Thyroid gland (tissue), 4 donors: ENCODE measurements around the gene ZNF416. TPM values are rescaled to one million over a fixed set of nuclear protein-coding genes. Genes with fewer than 3 reads are reported as not detected.

Experiments
- DNase-seq, 2 donors: peaks; one replicate each; pipeline ENCODE4 v3.0.0-alpha.2; 2019
- H3K27ac ChIP-seq, 3 donors: fragments of 200-600 bp; sonication (generic); 1 replicate in 2 of 3; 2 replicates in 1 of 3; pipeline ENCODE4 v1.5.1; 2016 to 2019; ENCODE audit warnings: mild to moderate bottlenecking in 1 of 3, moderate library complexity in 1 of 3
- H3K27me3 ChIP-seq: fragments of 200-600 bp; sonication (generic); one replicate; pipeline ENCODE4 v1.5.1; 2019
- H3K36me3 ChIP-seq, 2 donors: fragments of 200-600 bp; sonication (generic); one replicate each; pipeline ENCODE4 v1.5.1; 2016 to 2019
- H3K4me1 ChIP-seq, 2 donors: fragments of 200-600 bp; sonication (generic); one replicate each; pipeline ENCODE4 v1.5.1; 2017 to 2019
- H3K4me3 ChIP-seq, 3 donors: fragments of 200-600 bp; sonication (generic); replicated peaks in 1 of 3; 1 replicate in 2 of 3; 2 replicates in 1 of 3; pipeline ENCODE4 v1.5.1; 2016; ENCODE audit warnings: mild to moderate bottlenecking in 1 of 3
- H3K9me3 ChIP-seq: fragments of 200-600 bp; sonication (generic); one replicate; pipeline ENCODE4 v1.5.1; 2017
- POLR2A ChIP-seq, 2 donors: fragments of 450-650 bp; IDR thresholded peaks; one replicate each; pipeline ENCODE4 v1.6.1; 2017; ENCODE audit warnings: antibody characterized with exemption in 2 of 2, mild to moderate bottlenecking in 2 of 2, moderate library complexity in 1 of 2
- WGBS, 2 donors: methylation state at CpG; one replicate each; pipeline ENCODE4 v1.1.5; 2017; 5-methylcytosine and 5-hydroxymethylcytosine counted together
- intact Hi-C: fragments of 100-400 bp; cut with DNase I; formaldehyde crosslinking; loops from one replicate; pipeline ENCODE4 v1.15.1; 2023
- total RNA-seq, 4 donors: library from RNA; depleted of rRNA; stranded (reverse); fragments of >200 nt; gene quantifications; one replicate each; pipeline ENCODE4 v1.2.3, GENCODE V29; 2016
- TF ChIP-seq, protein P1 (sequence below), 6 experiments: fragments of 200-600 bp in 3 of 6; fragments of 450-650 bp in 3 of 6; sonication (generic) in 3 of 6; IDR thresholded peaks; one replicate each; pipeline ENCODE4 v1.5.1; 2016 to 2019; ENCODE audit warnings: antibody characterized with exemption in 6 of 6, mild to moderate bottlenecking in 2 of 6, inconsistent platforms in 1 of 6, moderate library complexity in 1 of 6

The ZNF416 gene
- total RNA-seq, 4 donors from 2014 or later = 5.2 to 10.9 (median 7.2) TPM

DNA sequence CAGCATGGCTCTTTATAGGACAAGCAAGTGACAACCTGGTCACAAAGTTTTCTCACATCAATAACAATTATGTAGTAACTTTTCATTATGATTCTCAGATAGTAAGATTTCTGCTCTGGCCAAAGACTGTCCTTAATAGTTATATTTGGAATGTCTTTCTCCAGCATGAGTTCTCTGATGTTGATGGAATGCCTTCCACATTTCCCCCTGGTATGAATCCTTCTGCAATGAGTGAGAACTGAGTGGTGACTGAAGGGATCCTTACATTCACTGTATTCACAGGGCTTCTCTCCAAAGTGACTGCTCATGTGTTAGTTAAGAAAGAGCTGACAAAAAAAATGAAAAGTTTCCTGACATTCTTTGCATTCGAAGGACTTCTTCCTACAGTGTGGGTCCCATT is 32.2 kb downstream of the ZNF416 start:
- TF ChIP-seq, protein P1, sequence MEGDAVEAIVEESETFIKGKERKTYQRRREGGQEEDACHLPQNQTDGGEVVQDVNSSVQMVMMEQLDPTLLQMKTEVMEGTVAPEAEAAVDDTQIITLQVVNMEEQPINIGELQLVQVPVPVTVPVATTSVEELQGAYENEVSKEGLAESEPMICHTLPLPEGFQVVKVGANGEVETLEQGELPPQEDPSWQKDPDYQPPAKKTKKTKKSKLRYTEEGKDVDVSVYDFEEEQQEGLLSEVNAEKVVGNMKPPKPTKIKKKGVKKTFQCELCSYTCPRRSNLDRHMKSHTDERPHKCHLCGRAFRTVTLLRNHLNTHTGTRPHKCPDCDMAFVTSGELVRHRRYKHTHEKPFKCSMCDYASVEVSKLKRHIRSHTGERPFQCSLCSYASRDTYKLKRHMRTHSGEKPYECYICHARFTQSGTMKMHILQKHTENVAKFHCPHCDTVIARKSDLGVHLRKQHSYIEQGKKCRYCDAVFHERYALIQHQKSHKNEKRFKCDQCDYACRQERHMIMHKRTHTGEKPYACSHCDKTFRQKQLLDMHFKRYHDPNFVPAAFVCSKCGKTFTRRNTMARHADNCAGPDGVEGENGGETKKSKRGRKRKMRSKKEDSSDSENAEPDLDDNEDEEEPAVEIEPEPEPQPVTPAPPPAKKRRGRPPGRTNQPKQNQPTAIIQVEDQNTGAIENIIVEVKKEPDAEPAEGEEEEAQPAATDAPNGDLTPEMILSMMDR (IDR thresholded peaks at IDR 0.05) = no peak
- TF ChIP-seq POLR2A (IDR thresholded peaks at IDR 0.05) = no peak
- H3K27ac ChIP-seq = no peak overlapping the region
- no peak overlapping the region for H3K4me3 ChIP-seq
- intact Hi-C loops = no loop called here
- WGBS, 2 donors = 96% methylated on average over 1 of the region's 1 CpG
- no peaks in the 10 kb centered on the region for H3K4me1 ChIP-seq
- DNase-seq = no peak
- H3K9me3 ChIP-seq = no peaks in the 10 kb centered on the region
- H3K27me3 ChIP-seq = no peaks in the 10 kb centered on the region
- peaks cover 73 to 77% of the 10 kb centered on the region in 2 donors for H3K36me3 ChIP-seq

DNA sequence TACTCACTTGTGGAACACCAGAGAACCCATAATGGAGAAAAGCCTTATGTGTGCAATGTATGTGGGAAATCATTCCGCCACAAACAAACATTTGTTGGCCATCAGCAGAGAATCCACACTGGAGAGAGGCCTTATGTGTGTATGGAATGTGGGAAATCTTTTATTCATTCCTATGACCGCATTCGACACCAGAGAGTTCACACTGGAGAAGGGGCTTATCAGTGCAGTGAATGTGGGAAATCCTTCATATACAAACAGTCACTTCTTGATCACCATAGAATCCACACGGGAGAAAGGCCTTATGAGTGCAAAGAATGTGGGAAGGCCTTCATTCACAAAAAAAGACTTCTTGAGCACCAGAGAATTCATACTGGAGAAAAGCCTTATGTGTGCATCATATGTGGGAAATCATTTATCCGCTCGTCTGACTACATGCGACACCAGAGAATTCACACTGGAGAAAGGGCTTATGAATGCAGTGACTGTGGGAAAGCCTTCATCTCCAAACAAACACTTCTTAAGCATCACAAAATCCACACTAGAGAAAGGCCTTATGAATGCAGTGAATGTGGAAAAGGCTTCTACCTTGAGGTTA is 40.7 kb downstream of the ZNF416 start:
- no peaks in the 10 kb centered on the region for H3K27me3 ChIP-seq
- peaks cover 47 to 57% of the 10 kb centered on the region in 2 donors for H3K36me3 ChIP-seq
- 95 to 98% methylated on average over 7 of the region's 7 CpGs for WGBS, 2 donors
- H3K9me3 ChIP-seq = peaks cover 4% of the 10 kb centered on the region
- TF ChIP-seq POLR2A (IDR thresholded peaks at IDR 0.05) = no peak
- TF ChIP-seq, protein P1 (IDR thresholded peaks at IDR 0.05) = no peak
- DNase-seq = no peak
- H3K27ac ChIP-seq = no peak overlapping the region
- no peak overlapping the region for H3K4me3 ChIP-seq
- no peaks in the 10 kb centered on the region for H3K4me1 ChIP-seq
- intact Hi-C loops = no loop called here

DNA sequence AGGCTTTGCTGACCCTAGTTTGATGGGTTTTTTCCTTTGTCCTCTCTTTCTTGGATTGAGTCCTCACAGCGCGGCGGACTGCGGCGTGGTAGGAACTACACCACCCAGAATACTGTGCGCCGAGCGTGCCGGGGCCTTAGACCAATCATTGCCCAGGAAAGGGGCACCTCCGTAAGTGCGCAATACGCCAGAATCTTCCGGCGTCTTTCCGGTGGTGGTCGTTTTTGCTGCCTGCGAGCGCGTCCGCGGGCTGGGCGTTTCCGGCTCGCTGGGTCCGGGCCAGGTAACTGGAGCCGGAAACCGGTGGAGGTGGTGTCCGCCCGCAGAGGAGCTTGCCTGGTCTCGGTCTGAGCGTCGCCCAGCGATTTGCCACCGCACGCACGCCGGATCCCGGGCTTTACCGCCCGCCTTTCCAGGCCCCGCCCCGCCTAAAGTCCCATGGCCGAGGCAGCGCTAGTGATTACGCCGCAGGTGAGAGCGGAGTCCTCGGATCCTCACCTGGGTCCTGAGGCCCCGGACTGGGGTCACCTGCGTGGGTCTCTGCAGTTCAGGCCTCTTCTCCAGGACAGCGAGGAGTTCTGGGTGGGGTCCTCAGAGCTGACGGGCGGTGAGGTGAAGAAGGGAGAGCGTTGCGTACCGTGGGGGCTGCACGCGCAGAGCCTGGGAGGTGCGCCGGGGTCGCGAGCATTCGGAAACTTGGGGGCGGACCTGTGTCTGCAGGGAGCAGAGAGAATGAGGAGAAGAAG is 51.4 kb downstream of the ZNF416 start, which contains the start of gene ZNF549:
Gene ZNF549, plus strand, starts transcription at position 221 of the 746 bp plus-strand sequence. Its CDS starts 218 bp downstream, at position 439.
- WGBS, 2 donors = 2 to 3% methylated on average over 29 to 34 of the region's 64 CpGs
- Histone ChIP-seq H3K36me3 (peaks cover 3 to 12% of the 10 kb centered on the region in 2 donors), H3K9me3 (no peaks in the 10 kb centered on the region), H3K27ac (peak within 1 kb of the TSS; percentile 12 to 79 (median 77)), H3K4me3 (peak within 1 kb of the TSS; percentile 47 to 88 (median 60)), H3K27me3 (no peaks in the 10 kb centered on the region), H3K4me1 (peaks cover 9 to 13% of the 10 kb centered on the region in 2 donors)
- intact Hi-C loops = no loop called here
- DNase-seq = peak; percentile 94 to 95
- TF ChIP-seq, protein P1 (IDR thresholded peaks at IDR 0.05) = peak in 1 of 6 experiments; percentile 17
- TF ChIP-seq POLR2A (IDR thresholded peaks at IDR 0.05) = peak in 1 of 2 donors; percentile 53

Other genes starting within 250 kb of the ZNF416 start
- gene ZNF304, start 227.6 kb downstream of the ZNF416 start, total RNA-seq = 10 to 100 TPM; 10.7 to 14.1 (median 13.9) TPM
- 10 to 100 TPM in 3 of 4 donors, 1 to 10 TPM in 1; 8.7 to 38.3 (median 23.0) TPM for gene TRAPPC2B, start 215.4 kb downstream of the ZNF416 start, total RNA-seq
- gene ZNF547, start 215.4 kb downstream of the ZNF416 start, total RNA-seq = 1 to 10 TPM; 2.5 to 7.0 (median 4.6) TPM
- gene ZNF548, start 189.1 kb downstream of the ZNF416 start, total RNA-seq = 10 to 100 TPM; 22.3 to 31.0 (median 28.1) TPM
- gene ZNF17, start 167.8 kb downstream of the ZNF416 start, total RNA-seq = 10 to 100 TPM; 17.8 to 33.1 (median 20.8) TPM
- gene ZNF749, start 143.6 kb downstream of the ZNF416 start, total RNA-seq = 10 to 100 TPM in 2 of 4 donors, 1 to 10 TPM in 2; 9.9 to 13.7 (median 10.7) TPM
- gene VN1R1, start 121.8 kb downstream of the ZNF416 start, total RNA-seq = 1 to 10 TPM; 1.9 to 5.5 (median 3.0) TPM
- 10 to 100 TPM; 30.9 to 46.2 (median 41.0) TPM for gene ZNF772, start 101.3 kb downstream of the ZNF416 start, total RNA-seq
- gene ZNF419, start 91.2 kb downstream of the ZNF416 start, total RNA-seq = 10 to 100 TPM; 10.5 to 21.3 (median 17.0) TPM
- gene ZNF773, start 79.0 kb downstream of the ZNF416 start, total RNA-seq = 10 to 100 TPM; 16.1 to 23.8 (median 19.6) TPM
- 10 to 100 TPM in 1 of 4 donors, 1 to 10 TPM in 3; 7.7 to 12.7 (median 9.2) TPM for gene ZNF549, start 51.6 kb downstream of the ZNF416 start, total RNA-seq
- gene ZNF550, start 19.0 kb downstream of the ZNF416 start, total RNA-seq = 10 to 100 TPM in 1 of 4 donors, 1 to 10 TPM in 3; 7.1 to 13.5 (median 8.7) TPM
- gene ZIK1, start 5.2 kb upstream of the ZNF416 start, total RNA-seq = 10 to 100 TPM in 3 of 4 donors, 1 to 10 TPM in 1; 8.9 to 19.7 (median 13.7) TPM
- gene ZNF530, start 21.0 kb upstream of the ZNF416 start, total RNA-seq = 1 to 10 TPM; 1.9 to 4.8 (median 2.6) TPM
- 10 to 100 TPM; 32.6 to 45.5 (median 37.3) TPM for gene ZNF134, start 35.3 kb upstream of the ZNF416 start, total RNA-seq
- 10 to 100 TPM; 16.2 to 27.5 (median 21.8) TPM for gene ZNF211, start 54.3 kb upstream of the ZNF416 start, total RNA-seq
- 1 to 10 TPM in 1 of 4 donors, under 1 TPM in 3; 0.22 to 1.1 (median 0.47) TPM for gene ZSCAN4, start 90.0 kb upstream of the ZNF416 start, total RNA-seq
- 10 to 100 TPM; 11.2 to 23.6 (median 17.7) TPM for gene ZNF551, start 103.1 kb upstream of the ZNF416 start, total RNA-seq
- gene ZNF154, start 130.3 kb upstream of the ZNF416 start, total RNA-seq = 10 to 100 TPM; 15.6 to 25.8 (median 18.2) TPM
- gene ZNF671, start 148.7 kb upstream of the ZNF416 start, total RNA-seq = 10 to 100 TPM; 16.8 to 27.6 (median 20.7) TPM
- 10 to 100 TPM; 17.6 to 24.4 (median 22.4) TPM for gene ZNF776, start 167.9 kb upstream of the ZNF416 start, total RNA-seq
- 10 to 100 TPM; 23.8 to 30.5 (median 27.5) TPM for gene ZNF586, start 190.8 kb upstream of the ZNF416 start, total RNA-seq
- 10 to 100 TPM in 2 of 4 donors, 1 to 10 TPM in 2; 5.3 to 13.6 (median 10.2) TPM for gene ZNF552, start 236.0 kb upstream of the ZNF416 start, total RNA-seq